Lower lobe of right lung (tissue), 2 donors: ENCODE results near the gene HOXA9. TPM values are rescaled to one million over a fixed set of nuclear protein-coding genes. Genes with fewer than 3 reads are reported as not detected.

Experiments used
- ATAC-seq, 2 donors: fragments of 200-7000 bp; cut with Tn5 transposase; one replicate each; pipeline ENCODE4 v1.9.1; 2020 to 2022; ENCODE audit warnings: mild to moderate bottlenecking in 2 of 2, moderate library complexity in 2 of 2
- DNase-seq: peaks from one replicate; pipeline ENCODE4 v3.0.0-alpha.2; 2020
- H3K27ac ChIP-seq: fragments of 200-600 bp; one replicate; pipeline ENCODE4 v1.8.0; 2022
- H3K27me3 ChIP-seq: fragments of 200-600 bp; one replicate; pipeline ENCODE4 v1.8.0; 2022; ENCODE audit warnings: low read depth
- H3K36me3 ChIP-seq: fragments of 200-600 bp; one replicate; pipeline ENCODE4 v1.8.0; 2022; ENCODE audit warnings: mild to moderate bottlenecking
- H3K4me1 ChIP-seq: fragments of 200-600 bp; one replicate; pipeline ENCODE4 v1.8.0; 2022
- H3K4me3 ChIP-seq: fragments of 200-600 bp; one replicate; pipeline ENCODE4 v1.8.0; 2022; ENCODE audit warnings: mild to moderate bottlenecking
- H3K9me3 ChIP-seq: fragments of 200-600 bp; one replicate; pipeline ENCODE4 v1.8.0; 2022
- intact Hi-C: fragments of 100-400 bp; cut with DNase I; formaldehyde crosslinking; loops from one replicate; pipeline ENCODE4 v1.11.0; 2022
- total RNA-seq: library from RNA; stranded (reverse); fragmentation: NEBNext Ultra II Directional; extraction: Animal tissue kit (Norgen Biotek cat#: 25700); gene quantifications from one replicate; pipeline ENCODE4 v1.2.1, GENCODE V29; 2021
- TF ChIP-seq, protein P1 (sequence below): fragments of 200-600 bp; IDR thresholded peaks from one replicate; pipeline ENCODE4 v1.8.0; 2022; ENCODE audit warnings: antibody characterized with exemption, mild to moderate bottlenecking
- donor health status: DM: no; HTN: yes; CAD: no; lungs with severe emphysema.

Gene HOXA9
- total RNA-seq, 1 donor from 2014 or later, result 1.7 TPM

GRCh38 chr7:27152816-27153442 lies 12.4 kb downstream of the HOXA9 start:
- Histone ChIP-seq H3K4me1 (peaks cover 66% of the 10 kb centered on the region), H3K36me3 (no peaks in the 10 kb centered on the region), H3K27ac (peak overlapping the region; percentile 89), H3K4me3 (peak overlapping the region; percentile 60), H3K27me3 (peaks cover 94% of the 10 kb centered on the region), H3K9me3 (no peaks in the 10 kb centered on the region)
- no peak for ATAC-seq
- TF ChIP-seq, protein P1, sequence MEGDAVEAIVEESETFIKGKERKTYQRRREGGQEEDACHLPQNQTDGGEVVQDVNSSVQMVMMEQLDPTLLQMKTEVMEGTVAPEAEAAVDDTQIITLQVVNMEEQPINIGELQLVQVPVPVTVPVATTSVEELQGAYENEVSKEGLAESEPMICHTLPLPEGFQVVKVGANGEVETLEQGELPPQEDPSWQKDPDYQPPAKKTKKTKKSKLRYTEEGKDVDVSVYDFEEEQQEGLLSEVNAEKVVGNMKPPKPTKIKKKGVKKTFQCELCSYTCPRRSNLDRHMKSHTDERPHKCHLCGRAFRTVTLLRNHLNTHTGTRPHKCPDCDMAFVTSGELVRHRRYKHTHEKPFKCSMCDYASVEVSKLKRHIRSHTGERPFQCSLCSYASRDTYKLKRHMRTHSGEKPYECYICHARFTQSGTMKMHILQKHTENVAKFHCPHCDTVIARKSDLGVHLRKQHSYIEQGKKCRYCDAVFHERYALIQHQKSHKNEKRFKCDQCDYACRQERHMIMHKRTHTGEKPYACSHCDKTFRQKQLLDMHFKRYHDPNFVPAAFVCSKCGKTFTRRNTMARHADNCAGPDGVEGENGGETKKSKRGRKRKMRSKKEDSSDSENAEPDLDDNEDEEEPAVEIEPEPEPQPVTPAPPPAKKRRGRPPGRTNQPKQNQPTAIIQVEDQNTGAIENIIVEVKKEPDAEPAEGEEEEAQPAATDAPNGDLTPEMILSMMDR, result no peak
- DNase-seq, result peak; percentile 48
- intact Hi-C loops, result loop anchor here (10.0 kb wide), 1 partner anchor 778 kb away; no protein-coding TSS in a partner anchor

DNA sequence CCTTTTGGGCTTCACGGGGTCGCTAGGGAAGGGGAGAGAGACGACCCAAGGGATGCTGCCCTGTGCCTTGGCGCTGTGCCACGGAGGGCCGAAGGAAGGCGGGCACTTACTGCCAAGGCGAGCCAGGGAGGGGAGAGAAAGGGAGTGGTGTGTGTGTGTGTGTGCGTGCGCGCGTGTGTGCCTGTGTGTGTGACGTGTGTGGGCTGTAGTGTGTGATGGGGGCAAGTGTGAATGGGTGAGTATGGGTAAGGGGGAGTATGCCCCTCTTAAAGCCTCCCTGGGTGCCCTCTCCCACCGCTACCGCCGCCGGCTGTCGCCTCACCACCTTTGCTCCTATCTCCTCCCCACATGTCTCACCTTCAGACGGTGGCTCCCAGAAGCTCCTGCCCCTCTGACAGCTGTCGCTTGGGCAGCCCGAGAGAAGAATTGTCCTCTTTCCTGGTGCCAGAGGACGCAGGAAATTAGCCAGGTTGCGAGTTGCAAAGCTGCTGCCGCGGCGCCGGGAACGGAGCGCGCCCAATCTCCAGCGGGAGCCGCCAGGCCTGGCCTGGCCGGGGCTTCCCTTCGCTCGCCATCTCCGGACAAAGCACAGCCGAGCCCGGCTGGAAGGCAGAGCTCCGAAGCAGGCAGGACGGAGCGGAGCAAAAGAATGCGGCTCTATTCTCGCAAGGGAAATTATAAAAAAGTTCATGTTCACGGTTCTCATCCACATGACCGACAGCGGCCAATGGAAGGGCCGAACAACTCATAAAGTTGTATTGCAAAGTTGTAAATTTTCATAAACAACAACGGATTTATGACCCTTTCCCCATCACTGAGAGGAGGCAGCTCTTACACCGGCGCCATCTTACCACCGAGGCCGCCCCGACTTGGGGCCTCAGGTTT lies 13.2 kb downstream of the HOXA9 start, which contains the start of gene HOXA3:
HOXA3 (minus strand) TSS at position 653 of the 885 bp plus-strand sequence. CDS start 41,943 bp downstream, outside the sequence.
- Histone ChIP-seq H3K36me3 (no peaks in the 10 kb centered on the region), H3K27me3 (peaks cover 94% of the 10 kb centered on the region), H3K4me1 (peaks cover 72% of the 10 kb centered on the region), H3K9me3 (no peaks in the 10 kb centered on the region), H3K4me3 (peak within 1 kb of the TSS; percentile 60), H3K27ac (peak within 1 kb of the TSS; percentile 89)
- intact Hi-C loops, result loop anchor here (10.0 kb wide), 1 partner anchor 777 kb away; no protein-coding TSS in a partner anchor
- peak; percentile 59 for DNase-seq
- ATAC-seq, result peak; percentile 7 to 11
- TF ChIP-seq, protein P1, result no peak

DNA sequence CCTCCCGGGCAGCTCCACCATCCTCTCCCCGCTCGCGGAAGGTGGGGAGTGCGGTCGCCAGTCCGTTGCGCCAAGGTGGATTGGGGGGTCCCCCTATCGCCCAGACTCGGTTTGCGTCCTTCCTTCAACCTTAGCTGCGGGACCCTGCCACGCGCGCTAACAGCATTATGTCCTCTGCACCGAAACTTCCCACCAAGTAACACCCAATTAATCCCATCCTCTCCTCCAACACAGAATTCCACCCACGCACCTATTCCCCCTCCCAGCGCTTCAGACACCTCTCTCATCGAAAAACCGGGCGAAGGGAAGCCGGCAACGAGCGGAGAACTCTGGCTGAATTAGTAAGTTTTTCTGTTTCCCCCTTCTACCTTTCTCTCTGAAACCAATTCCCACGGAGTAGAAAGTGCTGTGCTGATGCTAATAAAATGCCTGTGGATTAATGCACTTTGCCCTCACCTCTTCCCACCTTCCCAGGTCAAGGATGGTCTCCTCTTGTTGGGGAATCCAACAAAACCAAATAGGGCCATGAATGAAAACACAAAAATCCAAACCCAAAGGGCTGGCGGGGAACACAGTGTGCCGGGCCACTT lies 13.9 kb downstream of the HOXA9 start:
- TF ChIP-seq, protein P1, result no peak
- DNase-seq (peak; percentile 50), ATAC-seq (no peak)
- Histone ChIP-seq H3K4me3 (peak overlapping the region; percentile 60), H3K36me3 (no peaks in the 10 kb centered on the region), H3K9me3 (no peaks in the 10 kb centered on the region), H3K27ac (peak overlapping the region; percentile 89), H3K27me3 (peaks cover 94% of the 10 kb centered on the region), H3K4me1 (peaks cover 69% of the 10 kb centered on the region)
- intact Hi-C loops, result loop anchor here (10.0 kb wide), 1 partner anchor 777 kb away; no protein-coding TSS in a partner anchor

DNA sequence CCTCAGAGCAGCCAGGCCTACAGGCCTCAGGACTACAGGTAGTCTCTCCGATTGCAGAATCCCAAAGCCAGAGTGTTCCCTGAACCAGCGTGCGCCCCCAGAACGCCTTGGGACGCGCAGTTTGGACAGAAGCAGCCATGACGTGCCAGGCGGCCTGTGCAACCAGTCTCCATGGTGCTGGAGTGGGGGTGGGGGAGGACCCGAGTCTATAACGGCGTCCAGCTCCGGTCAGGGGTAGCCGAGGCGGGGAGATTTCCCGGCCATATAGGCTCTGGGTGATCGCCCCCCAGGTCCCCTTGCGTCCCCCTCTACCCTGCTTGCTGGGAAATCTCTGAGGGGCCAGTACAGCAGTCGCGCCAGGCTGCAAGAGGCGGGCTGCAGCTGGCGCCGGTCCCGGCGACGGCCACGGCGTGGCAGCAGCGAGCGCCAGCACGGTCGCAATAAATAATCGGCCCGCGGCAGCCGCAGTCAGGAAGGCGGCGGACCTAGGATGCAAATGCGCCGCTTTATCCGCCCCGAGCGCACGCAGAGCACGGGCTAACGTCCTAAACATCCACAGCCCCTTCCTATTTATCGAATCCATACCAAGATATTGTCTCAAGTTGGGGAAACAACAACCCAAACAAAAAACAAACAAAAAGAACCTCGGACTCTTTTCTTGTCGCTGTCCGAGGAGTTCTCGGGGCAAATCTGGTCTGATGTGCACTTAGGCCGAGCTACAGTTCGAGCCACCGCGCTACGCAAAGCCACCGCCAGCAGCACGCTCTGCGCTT lies 14.6 kb downstream of the HOXA9 start:
- H3K27me3 ChIP-seq, result peaks cover 89% of the 10 kb centered on the region

More for the DNA sequence above, 14.6 kb downstream of the HOXA9 start:
- DNase-seq (peak; percentile 82), ATAC-seq (peak; percentile 75 to 87)
- no peaks in the 10 kb centered on the region for H3K9me3 ChIP-seq
- H3K36me3 ChIP-seq, result no peaks in the 10 kb centered on the region
- intact Hi-C loops, result loop anchor here (10.0 kb wide), 1 partner anchor 776 kb away; no protein-coding TSS in a partner anchor
- TF ChIP-seq, protein P1, result peak; percentile 90
- H3K27ac ChIP-seq, result peak overlapping the region; percentile 89
- H3K4me1 ChIP-seq, result peaks cover 63% of the 10 kb centered on the region
- peak overlapping the region; percentile 60 for H3K4me3 ChIP-seq
